Fibroblast of pulmonary artery (primary cell): ENCODE data around the gene PCSK5.

Experiments used
- DNase-seq: peaks from one replicate; pipeline ENCODE4 v3.0.0-alpha.2; 2010; ENCODE audit warnings: low read depth
- H3K4me3 ChIP-seq: replicated peaks from 2 replicates; pipeline ENCODE4 v1.5.1; 2011; ENCODE audit warnings: low read depth, mild to moderate bottlenecking, control low read depth, low read length, moderate library complexity
- CTCF ChIP-seq: IDR thresholded peaks from 2 replicates; pipeline ENCODE4 v1.5.1; 2011; ENCODE audit warnings: mild to moderate bottlenecking, control low read depth, low read length, inconsistent platforms; ENCODE audit errors: missing control alignments

The PCSK5 gene

GRCh38 chr9:76292246-76292645 is 401.8 kb downstream of the PCSK5 start:
- DNase-seq, result peak; percentile 28
- H3K4me3 ChIP-seq, result no peak overlapping the region
- no peak for TF ChIP-seq CTCF

GRCh38 chr9:76292658-76293057 is 402.2 kb downstream of the PCSK5 start:
- TF ChIP-seq CTCF, result no peak
- no peak for DNase-seq
- H3K4me3 ChIP-seq, result no peak overlapping the region

GRCh38 chr9:76294301-76294700 is 403.8 kb downstream of the PCSK5 start:
- H3K4me3 ChIP-seq, result no peak overlapping the region
- DNase-seq, result no peak
- TF ChIP-seq CTCF, result no peak

- no peak for DNase-seq
- no peak for TF ChIP-seq CTCF
- no peak overlapping the region for H3K4me3 ChIP-seq
Measured at GRCh38 chr9:76296561-76297310, 406.3 kb downstream of the PCSK5 start.

- no peak for TF ChIP-seq CTCF
- DNase-seq, result peak; percentile 48
- no peak overlapping the region for H3K4me3 ChIP-seq
Measured at GRCh38 chr9:76297721-76298239, 407.3 kb downstream of the PCSK5 start.

- H3K4me3 ChIP-seq, result no peak overlapping the region
- DNase-seq, result no peak
- no peak for TF ChIP-seq CTCF
Measured at GRCh38 chr9:76298521-76299144, 408.2 kb downstream of the PCSK5 start.
